PFSK-1 (cell line): ENCODE data around the gene UBE2I.

Experiments
- POLR2AphosphoS5 ChIP-seq: IDR thresholded peaks from 2 replicates; pipeline ENCODE4 v1.6.1; 2012; ENCODE audit warnings: low read depth, mild to moderate bottlenecking, control low read depth, low read length, moderate library complexity
- SIN3A ChIP-seq: IDR thresholded peaks from 2 replicates; pipeline ENCODE4 v1.6.1; 2012; ENCODE audit warnings: mild to moderate bottlenecking, low read length, moderate library complexity, borderline replicate concordance; ENCODE audit not compliant: insufficient read depth
- TAF1 ChIP-seq: IDR thresholded peaks from 2 replicates; pipeline ENCODE4 v1.6.1; 2012; ENCODE audit warnings: low read length, control low read depth, borderline replicate concordance; ENCODE audit not compliant: insufficient read depth
- TF ChIP-seq, protein P1 (sequence below), 2 experiments: IDR thresholded peaks; 2 replicates each; pipeline versions ENCODE4 v1.6.1 to v1.8.0; 2011 to 2012; ENCODE audit warnings: low read depth in 2 of 2, low read length in 2 of 2, control low read depth in 1 of 2, inconsistent platforms in 1 of 2, mild to moderate bottlenecking in 1 of 2, moderate library complexity in 1 of 2; ENCODE audit not compliant: insufficient read depth in 1 of 2

DNA sequence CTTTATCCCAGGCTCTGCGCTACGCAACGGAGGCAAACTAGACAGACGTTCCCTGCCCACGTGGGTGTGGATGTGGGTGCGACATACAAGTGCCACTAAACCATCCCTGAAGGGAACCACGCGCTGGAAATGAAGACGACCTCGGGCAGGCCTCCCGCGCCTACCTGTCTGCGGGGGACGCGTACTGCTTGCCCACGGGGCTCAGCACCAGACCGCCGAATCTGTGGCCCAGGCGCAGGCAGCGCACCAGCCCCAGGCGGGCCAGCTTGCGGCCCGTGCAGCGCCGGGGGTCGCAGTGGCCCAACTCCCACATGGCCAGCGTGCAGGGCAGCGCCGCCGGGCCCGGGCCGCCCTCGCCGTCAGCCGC, 41.8 kb downstream of the UBE2I start:
- TF ChIP-seq TAF1, result no peak
- TF ChIP-seq POLR2AphosphoS5, result no peak
- TF ChIP-seq, protein P1, sequence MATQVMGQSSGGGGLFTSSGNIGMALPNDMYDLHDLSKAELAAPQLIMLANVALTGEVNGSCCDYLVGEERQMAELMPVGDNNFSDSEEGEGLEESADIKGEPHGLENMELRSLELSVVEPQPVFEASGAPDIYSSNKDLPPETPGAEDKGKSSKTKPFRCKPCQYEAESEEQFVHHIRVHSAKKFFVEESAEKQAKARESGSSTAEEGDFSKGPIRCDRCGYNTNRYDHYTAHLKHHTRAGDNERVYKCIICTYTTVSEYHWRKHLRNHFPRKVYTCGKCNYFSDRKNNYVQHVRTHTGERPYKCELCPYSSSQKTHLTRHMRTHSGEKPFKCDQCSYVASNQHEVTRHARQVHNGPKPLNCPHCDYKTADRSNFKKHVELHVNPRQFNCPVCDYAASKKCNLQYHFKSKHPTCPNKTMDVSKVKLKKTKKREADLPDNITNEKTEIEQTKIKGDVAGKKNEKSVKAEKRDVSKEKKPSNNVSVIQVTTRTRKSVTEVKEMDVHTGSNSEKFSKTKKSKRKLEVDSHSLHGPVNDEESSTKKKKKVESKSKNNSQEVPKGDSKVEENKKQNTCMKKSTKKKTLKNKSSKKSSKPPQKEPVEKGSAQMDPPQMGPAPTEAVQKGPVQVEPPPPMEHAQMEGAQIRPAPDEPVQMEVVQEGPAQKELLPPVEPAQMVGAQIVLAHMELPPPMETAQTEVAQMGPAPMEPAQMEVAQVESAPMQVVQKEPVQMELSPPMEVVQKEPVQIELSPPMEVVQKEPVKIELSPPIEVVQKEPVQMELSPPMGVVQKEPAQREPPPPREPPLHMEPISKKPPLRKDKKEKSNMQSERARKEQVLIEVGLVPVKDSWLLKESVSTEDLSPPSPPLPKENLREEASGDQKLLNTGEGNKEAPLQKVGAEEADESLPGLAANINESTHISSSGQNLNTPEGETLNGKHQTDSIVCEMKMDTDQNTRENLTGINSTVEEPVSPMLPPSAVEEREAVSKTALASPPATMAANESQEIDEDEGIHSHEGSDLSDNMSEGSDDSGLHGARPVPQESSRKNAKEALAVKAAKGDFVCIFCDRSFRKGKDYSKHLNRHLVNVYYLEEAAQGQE (IDR thresholded peaks at IDR 0.05; ENCODE audit: insufficient read depth in 1 of 2, low read depth in 2 of 2, low read length in 2 of 2), result no peak
- no peak for TF ChIP-seq SIN3A
